Thymus (tissue), 11 donors: Measurements from ENCODE around the gene TMEM236. TPM values are rescaled to one million over a fixed set of nuclear protein-coding genes. Genes with fewer than 3 reads are reported as not detected.

Experiments
- DNase-seq, 9 donors: peaks; one replicate each; pipeline ENCODE4 v3.0.0-alpha.2; 2013; ENCODE audit warnings: low spot score in 9 of 9, low read depth in 6 of 9, missing footprints in 1 of 9
- H3K27ac ChIP-seq, 2 donors: one replicate each; pipeline ENCODE4 v1.5.1; 2013; ENCODE audit warnings: control low read depth in 1 of 2, low read depth in 1 of 2, low read length in 1 of 2, mild to moderate bottlenecking in 1 of 2, moderate library complexity in 1 of 2
- H3K27me3 ChIP-seq, 2 donors: one replicate each; pipeline ENCODE4 v1.5.1; 2013; ENCODE audit warnings: low read length in 1 of 2; ENCODE audit not compliant: control insufficient read depth in 2 of 2, insufficient read depth in 1 of 2
- H3K36me3 ChIP-seq, 2 donors: one replicate each; pipeline ENCODE4 v1.5.1; 2013; ENCODE audit warnings: low read length in 1 of 2, mild to moderate bottlenecking in 1 of 2, moderate library complexity in 1 of 2; ENCODE audit not compliant: control insufficient read depth in 2 of 2, insufficient read depth in 2 of 2
- H3K4me1 ChIP-seq, 2 donors: one replicate each; pipeline ENCODE4 v1.5.1; 2013; ENCODE audit warnings: low read length in 2 of 2; ENCODE audit not compliant: control insufficient read depth in 2 of 2, insufficient read depth in 2 of 2
- H3K4me3 ChIP-seq, 2 donors: one replicate each; pipeline ENCODE4 v1.5.1; 2013; ENCODE audit warnings: low read length in 2 of 2, control low read depth in 1 of 2, mild to moderate bottlenecking in 1 of 2
- H3K9me3 ChIP-seq, 2 donors: one replicate each; pipeline ENCODE4 v1.5.1; 2013; ENCODE audit warnings: low read length in 1 of 2, mild to moderate bottlenecking in 1 of 2; ENCODE audit not compliant: control insufficient read depth in 2 of 2, insufficient read depth in 1 of 2
- WGBS: extraction: QIAGEN DNeasy Blood & Tissue Kit; methylation state at CpG from one replicate; pipeline ENCODE4 v1.1.7; 2013; 5-methylcytosine and 5-hydroxymethylcytosine counted together
- polyA plus RNA-seq: library from polyadenylated mRNA; stranded (reverse); fragments of 200-250 nt; gene quantifications from one replicate; pipeline ENCODE4 v1.2.3, GENCODE V29; 2013
- total RNA-seq: library from RNA; stranded (reverse); fragments of 120-200 nt; gene quantifications from one replicate; pipeline ENCODE4 v1.2.4, GENCODE V29; 2013
- donor health status: healthy.

TMEM236 gene
- total and polyA plus RNA-seq, 2 donors = 0.24 to 0.30 TPM

GRCh38 chr10:17842641-17843040 is 90.6 kb downstream of the TMEM236 start:
- Histone ChIP-seq H3K4me1 (peaks cover 0 to 4% of the 10 kb centered on the region in 2 donors), H3K27me3 (no peaks in the 10 kb centered on the region), H3K4me3 (no peak overlapping the region), H3K27ac (no peak overlapping the region), H3K36me3 (no peaks in the 10 kb centered on the region), H3K9me3 (no peaks in the 10 kb centered on the region)
- WGBS = 95% methylated on average over 5 of the region's 5 CpGs
- DNase-seq = no peak

GRCh38 chr10:17847585-17848296 is 95.7 kb downstream of the TMEM236 start:
- Histone ChIP-seq H3K9me3 (no peaks in the 10 kb centered on the region), H3K27me3 (no peaks in the 10 kb centered on the region), H3K4me1 (peaks cover 2 to 14% of the 10 kb centered on the region in 2 donors), H3K36me3 (no peaks in the 10 kb centered on the region), H3K27ac (no peak overlapping the region), H3K4me3 (no peak overlapping the region)
- peak in 3 of 9 donors; percentile 23 to 55 (median 30) for DNase-seq
- WGBS = 91% methylated on average over 5 of the region's 5 CpGs

GRCh38 chr10:17848646-17849045 is 96.6 kb downstream of the TMEM236 start:
- H3K27ac ChIP-seq = peak overlapping the region in 1 of 2 donors; percentile 19
- H3K27me3 ChIP-seq = no peaks in the 10 kb centered on the region
- no peak overlapping the region for H3K4me3 ChIP-seq
- no peaks in the 10 kb centered on the region for H3K36me3 ChIP-seq
- H3K4me1 ChIP-seq = peaks cover 2 to 14% of the 10 kb centered on the region in 2 donors
- DNase-seq = peak in 1 of 9 donors; percentile 48
- no peaks in the 10 kb centered on the region for H3K9me3 ChIP-seq
- WGBS = 59% methylated on average over 5 of the region's 5 CpGs

Other genes starting within 250 kb of the TMEM236 start
- 7.3 TPM for gene HACD1, start 134.8 kb upstream of the TMEM236 start, total RNA-seq
- gene HACD1, start 134.8 kb upstream of the TMEM236 start, polyA plus RNA-seq = 11.6 TPM
- gene STAM, start 108.0 kb upstream of the TMEM236 start, total RNA-seq = 18.2 TPM
- gene STAM, start 108.0 kb upstream of the TMEM236 start, polyA plus RNA-seq = 19.8 TPM
- gene MRC1, start 57.1 kb downstream of the TMEM236 start, total RNA-seq = 6.8 TPM
- gene MRC1, start 57.1 kb downstream of the TMEM236 start, polyA plus RNA-seq = 10.2 TPM
- 0.05 TPM for gene SLC39A12, start 199.7 kb downstream of the TMEM236 start, total RNA-seq
- gene SLC39A12, start 199.7 kb downstream of the TMEM236 start, polyA plus RNA-seq = 0.23 TPM